SK-N-SH (cell line): ENCODE results near the gene PLCB1.

Experiments used
- CHD2 ChIP-seq: fragments of 150-350 bp; IDR thresholded peaks from 2 replicates; pipeline ENCODE4 v1.6.1; 2018; ENCODE audit warnings: low read length; ENCODE audit not compliant: partially characterized antibody
- EP300 ChIP-seq, 2 experiments: IDR thresholded peaks; 2 replicates each; pipeline versions ENCODE4 v1.4.0 to v1.6.1; 2012; ENCODE audit warnings: borderline replicate concordance in 1 of 2, low read depth in 1 of 2, low read length in 1 of 2

GRCh38 chr20:8505476-8506200, 373.6 kb downstream of the PLCB1 start:
- TF ChIP-seq CHD2, result no peak
- no peak for TF ChIP-seq EP300 (IDR thresholded peaks at IDR 0.05; ENCODE audit: borderline replicate concordance in 1 of 2, low read depth in 1 of 2, low read length in 1 of 2)
